GM19035 (cell line): ENCODE measurements around the gene ARHGAP42.

ENCODE experiments used
- ATAC-seq: cut with Tn5 transposase; IDR thresholded peaks from one replicate; pipeline ENCODE4 v1.9.1; 2021; ENCODE audit not compliant: unreplicated experiment

The ARHGAP42 gene

DNA sequence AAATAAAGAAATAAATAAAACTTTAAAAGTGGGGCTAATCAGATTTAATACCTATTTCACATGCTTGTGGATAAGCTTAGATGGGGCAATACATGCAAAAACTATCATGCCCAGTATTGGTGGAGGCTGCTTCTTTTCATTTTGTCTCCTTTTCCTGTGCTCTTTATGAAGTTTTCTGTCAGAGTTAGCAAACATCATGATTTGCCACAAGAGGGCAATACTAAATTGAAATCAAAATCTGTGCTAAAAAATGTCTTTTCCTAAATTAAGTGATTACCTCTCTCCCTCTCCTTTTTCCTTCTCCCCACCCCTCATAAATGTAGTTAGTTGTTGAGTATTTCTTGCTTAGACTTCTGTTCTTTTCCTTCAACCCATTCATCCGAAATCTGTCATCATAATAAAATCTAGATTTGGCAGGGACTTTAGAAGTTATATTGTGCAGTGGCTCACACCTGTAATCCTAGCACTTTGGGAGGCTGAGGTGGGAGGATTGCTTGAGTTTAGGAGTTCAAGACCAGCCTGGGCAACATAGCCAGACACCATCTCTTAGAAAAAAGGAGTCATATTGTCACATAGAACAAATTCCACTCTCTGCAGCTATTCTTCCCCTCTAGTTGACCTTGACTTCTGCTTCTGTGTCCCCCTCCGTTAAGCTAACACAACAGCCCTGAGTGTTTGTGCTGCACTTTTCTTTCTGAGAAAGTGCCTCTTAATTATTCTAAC is 4.7 kb upstream of the ARHGAP42 start:
- no peak for ATAC-seq

DNA sequence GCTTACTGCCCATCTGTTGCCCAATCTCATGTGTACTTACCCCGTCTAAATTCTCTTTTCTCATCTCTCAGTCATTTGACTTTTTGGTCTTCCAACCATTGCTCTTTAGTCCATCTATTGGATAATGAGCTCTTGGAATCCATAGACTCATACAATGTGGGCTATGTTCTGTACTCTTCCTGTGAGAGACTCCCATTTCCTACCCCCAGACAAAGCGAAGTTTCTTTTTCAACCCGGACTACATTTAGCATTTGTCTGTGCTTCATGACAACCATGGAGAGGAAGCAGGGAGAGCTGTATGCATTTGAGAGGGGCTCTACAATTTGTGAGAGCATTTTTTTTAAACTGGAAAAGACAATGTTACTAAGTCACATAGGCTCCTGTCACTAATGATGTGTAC is 4.0 kb upstream of the ARHGAP42 start:
- ATAC-seq: no peak

DNA sequence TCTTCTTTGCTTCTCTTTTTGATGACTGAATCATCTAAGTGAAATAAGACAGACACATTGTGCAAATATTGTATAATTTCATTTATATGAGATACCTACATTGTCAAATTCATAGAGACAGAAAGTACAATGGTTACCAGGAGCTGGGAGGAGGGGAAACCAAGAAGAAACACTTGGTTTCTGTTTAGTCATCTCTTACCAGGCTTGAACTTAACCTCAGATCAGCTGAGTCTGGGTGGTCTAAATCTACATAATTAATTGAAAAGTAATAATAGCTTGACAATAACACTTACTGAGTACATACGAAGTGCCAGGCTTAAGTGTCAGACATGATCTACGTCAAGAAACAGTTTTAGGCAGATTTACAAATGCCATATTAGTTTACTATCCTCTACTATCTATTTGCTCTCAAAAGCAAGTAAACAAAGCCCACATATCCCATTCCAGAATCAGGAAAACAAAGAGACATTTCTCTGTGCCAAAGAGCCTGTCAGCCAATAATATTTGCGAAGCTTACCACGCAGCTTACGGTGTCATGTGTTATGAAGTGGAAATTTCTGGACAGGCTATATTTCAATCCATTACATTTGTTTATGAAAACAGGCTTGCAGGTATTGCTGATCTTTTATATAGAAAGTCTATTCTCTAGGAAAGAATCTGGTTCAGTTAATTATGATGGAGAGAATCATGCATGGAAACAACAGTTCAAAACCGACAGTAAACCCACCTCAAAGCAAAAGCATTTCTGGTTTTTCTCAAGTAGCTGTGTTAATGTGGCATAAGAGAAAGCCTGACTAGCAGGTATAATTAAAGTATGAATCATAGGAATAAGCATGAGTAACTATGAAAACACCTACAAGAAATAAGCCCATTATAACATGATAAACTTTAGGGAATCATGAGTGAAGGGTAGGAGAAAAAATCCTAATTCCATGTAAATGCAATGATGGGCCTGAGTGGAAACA is 2.7 kb upstream of the ARHGAP42 start:
- peak; percentile 25 for ATAC-seq

DNA sequence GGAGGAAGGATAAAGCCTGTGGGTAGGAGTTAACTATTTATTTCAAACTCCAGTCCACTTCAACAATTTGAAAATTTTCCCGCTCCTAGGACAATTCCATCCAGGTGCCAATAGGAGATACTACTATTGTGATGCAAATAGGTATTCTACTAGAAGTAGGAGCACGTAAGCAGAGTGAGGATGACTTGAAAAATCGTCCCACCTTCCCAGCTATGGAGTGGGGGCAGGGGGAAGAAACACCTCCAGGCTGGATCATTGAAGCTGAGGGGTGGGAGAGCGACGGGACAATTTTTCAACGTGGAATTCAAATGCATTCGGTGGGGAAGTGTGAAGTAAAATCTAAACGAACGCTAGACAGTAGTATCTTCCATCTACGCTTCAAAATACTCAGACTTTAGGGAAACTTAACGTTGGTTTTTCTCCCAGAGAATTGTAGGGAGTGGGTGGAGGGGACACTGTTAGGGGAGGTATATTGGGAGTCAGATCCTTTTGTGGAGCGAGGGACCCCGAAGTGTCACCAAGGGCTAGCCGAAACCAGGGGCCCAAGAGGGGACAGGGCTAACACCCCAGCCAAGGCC is 523 bp upstream of the ARHGAP42 start:
- no peak for ATAC-seq

DNA sequence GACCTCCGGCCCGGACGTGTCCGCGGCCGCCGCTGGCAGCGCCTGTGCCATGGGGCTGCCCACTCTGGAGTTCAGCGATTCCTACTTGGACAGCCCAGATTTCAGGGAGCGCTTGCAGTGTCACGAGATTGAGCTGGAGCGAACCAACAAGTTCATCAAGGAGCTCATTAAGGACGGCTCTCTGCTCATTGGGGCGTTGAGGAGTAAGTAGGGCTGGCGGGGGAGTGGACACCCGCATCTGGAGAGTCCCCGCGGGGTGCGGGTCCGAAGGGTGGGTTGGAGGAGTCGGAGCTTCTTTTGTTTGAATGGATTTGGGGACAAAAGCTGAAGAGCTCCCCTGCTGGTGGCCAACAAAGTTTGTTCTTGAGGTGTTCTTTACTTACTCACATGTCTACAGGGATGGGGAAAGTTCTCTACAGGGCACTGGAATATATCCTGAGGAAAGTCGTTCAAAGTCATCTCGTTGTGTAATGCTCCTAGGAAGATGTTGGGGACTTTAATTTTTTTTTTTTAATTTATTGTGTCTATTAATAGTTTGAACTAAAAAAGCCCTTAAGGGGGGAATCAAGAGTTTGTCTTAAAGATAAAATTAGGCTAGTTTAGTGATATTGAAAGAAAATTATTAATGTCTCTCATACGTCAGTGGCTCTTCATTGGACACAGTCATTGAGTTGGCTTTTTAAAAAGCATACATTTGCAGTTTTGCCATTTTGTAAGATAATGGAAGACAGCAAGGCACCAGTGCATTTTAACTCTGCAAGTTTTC is 725 bp downstream of the ARHGAP42 start:
- ATAC-seq: peak; percentile 66

DNA sequence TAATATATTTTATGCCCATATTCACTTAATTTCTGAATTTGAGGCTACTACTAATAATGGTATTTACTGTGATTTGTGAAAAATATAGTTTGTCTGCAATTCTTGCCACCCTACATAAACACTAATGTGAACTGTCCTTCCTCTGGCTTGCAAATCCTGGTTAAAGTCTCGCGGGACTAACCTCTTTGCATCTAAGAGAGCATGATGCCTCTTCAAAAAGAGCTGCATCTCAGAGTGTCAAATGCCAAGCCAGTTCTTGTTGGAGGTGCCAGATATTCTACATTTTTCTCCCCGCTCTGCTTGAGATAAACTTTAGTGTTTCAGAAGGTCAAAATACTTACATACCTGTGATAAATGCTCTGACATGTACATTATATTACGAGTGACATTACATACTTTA is 2.1 kb downstream of the ARHGAP42 start:
- ATAC-seq: no peak

DNA sequence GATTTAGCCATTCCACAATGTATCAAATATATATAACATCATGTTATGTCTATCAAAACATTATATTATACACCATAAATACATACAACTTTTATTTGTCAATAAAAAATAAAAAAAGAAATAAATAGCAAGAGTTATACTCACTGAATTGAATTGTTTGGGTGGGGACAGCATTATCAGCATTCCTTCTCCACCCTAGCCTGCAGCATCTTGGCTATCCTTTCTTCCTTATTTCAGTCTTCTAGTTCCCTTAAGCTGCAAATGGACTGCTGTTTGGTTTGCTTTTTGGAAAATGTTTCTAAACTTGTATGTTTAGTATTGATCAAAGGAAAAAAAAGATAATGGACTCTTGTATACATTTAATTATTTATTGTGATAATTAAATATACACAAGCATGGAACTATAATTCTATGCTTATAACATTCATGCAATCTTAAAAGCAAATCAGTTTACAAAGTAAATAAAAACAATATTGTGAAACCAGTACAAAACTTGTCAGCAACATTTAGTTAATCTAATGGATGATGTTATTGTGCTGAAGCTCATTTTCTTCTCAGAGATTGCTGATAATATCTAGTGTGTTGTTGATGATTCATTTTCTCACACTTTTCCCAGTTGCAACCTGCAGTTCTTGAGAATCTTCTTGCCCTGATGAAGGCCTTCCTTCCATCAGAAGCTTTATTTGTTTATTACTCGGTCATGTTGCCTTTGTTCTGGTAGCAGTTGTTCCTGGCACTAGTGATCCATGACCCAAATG is 5.0 kb downstream of the ARHGAP42 start:
- ATAC-seq: no peak

DNA sequence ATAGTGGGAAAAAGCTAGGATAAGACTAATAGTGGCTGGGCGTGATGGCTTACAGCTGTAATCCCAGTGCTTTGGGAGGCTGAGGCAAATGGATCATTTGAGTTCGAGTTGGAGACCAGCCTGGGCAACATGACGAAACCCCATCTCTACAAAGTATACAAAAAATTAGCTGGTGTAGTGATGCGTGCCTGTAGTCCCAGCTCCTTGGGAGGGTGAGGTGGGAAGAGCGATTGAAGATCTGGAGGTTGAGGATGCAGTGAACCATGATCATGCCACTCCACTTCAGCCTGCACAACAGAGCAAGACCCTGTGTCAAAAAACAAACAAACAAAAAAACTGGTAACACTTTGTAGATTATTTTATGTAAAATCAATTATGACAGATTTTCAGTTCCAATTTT is 8.8 kb downstream of the ARHGAP42 start:
- ATAC-seq: no peak

DNA sequence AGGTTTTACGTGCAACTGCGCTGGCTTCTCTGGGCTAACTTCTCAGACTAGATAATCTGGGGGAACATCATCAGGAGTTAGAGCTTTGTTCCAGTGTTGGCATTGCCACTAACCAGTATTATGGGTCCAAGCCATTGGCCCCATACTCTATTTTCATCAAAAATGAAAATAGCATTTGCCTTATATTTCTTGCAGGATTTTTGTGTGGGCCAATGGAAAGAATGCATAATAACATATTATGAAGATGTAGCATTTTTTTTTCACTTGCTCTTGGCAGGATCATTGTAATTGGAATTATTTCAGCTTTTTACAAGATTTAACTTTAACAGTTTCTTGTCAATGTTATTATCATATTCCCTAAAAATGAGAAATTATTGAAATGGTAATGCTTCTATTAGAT is 16.1 kb downstream of the ARHGAP42 start:
- no peak for ATAC-seq

DNA sequence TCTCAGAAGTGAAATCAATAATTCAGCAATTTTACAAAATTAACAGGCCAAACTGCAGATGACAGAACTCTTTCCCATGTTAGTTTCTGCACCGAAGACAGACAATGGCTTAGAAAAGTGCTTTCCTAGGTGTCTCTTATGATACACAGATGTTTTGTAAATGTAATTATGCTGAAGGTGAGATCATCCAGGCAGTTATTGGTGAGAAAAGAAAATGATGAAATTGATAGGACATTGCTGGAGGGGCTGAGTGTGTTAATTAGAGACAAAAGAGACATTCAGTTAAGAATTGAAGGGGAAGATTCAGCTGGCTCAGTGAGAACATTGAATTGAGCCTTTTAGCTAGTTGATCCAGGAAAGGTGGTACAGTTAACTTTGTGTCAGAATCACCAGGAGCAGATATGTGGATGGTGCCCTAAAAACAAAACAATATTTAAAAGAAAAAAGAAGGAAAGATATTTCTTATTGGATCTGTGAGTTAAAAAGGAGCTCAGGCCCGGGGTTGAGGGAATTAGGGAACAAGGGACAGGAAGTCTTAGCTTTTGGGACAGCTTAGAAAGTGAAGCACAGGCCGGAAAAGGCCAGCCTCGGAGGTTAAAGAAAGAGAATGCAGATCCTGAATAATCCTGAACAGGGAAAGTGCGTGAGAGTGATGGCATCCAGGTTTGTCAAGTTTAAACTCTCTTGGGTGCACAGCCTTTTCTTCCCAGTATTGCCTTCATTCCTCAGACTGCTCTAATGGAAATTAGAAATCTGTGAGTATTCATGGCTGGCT is 16.9 kb downstream of the ARHGAP42 start:
- ATAC-seq: no peak

DNA sequence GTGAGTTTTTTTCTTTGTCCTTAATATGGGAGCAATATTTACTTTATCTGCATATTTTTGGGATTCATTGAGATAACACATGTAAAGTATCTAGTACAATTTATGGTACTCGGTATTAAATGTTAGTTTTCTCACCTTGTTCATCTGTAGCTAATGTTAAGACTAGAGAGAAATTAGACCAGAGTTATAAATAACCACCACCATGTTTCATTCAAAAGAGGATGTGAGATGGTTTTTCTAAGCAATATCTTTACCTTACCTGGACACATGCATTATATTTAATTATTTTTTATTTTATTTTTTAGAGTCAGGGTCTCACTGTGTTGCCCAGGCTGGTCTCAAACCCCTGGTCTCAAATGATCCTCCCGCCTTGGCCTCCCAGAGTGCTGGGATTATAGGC is 18.4 kb downstream of the ARHGAP42 start:
- ATAC-seq: peak; percentile 33

DNA sequence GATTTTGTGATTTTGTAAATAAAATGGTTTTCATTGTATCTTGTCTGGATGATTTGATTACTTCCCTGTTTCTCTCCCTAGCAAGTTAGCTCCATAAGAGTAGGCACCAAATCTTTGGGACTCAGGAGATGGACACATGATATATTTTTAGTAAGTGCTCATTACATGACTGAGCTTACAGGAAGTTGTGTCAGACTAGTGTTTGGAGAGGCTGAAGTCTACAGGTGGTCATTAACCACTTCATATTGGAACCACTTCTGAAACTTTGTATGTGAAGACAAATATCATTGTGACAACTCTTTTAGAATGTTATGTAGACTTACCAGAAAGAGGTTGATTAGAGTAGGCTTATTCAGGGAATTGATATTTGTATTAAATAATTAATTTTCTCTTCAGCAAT is 19.1 kb downstream of the ARHGAP42 start:
- ATAC-seq: peak; percentile 62

DNA sequence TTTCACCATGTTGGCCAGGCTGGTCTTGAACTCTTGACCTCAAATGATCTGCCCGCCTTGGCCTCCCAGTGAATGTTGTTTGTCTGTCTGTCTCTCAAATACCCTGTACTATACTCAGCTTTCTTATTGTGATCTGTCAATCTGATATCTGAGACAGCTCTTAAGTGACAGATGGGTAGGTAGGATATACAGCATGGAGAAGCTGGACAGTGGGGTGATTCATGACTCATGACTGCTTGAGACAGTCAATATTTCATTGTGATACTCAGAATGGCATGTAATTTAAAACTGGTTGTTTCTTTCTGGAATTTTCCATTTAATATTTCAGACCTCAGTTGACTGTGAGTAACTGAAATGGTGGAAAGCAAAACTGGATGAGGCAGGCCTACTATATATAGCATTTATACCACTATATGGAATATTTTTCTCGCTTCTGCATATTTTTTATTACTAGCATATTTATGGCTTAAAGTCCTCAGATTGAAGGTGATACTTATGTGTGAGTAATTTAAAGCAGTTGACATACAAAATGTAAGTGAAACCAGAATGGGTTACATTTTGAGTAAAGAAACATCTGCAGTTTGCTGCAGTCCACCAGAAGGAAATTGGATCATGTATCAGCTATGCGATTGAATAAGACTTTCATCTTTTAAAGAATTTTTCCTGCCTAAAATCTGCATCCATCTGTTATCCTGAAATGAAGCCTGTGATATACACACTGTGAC is 22.3 kb downstream of the ARHGAP42 start:
- ATAC-seq: peak; percentile 72

DNA sequence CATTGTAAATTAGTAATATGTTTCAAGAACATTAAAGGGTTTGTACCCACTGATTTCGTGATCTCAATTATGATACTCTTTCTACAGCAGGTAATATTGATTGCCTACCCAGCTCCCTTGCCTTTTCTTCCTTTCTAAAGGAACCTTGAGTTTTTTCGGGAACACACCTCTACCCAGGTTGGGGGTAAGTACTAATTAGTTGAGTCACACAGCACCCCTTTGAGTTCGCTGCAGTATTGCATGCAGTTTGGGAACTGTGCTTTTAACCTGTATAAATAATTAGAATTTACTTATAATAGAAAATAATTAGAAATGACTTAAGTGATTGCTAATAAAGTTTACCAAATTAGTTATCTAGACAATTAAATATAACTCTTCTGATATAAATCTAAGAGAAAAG is 24.9 kb downstream of the ARHGAP42 start:
- no peak for ATAC-seq

DNA sequence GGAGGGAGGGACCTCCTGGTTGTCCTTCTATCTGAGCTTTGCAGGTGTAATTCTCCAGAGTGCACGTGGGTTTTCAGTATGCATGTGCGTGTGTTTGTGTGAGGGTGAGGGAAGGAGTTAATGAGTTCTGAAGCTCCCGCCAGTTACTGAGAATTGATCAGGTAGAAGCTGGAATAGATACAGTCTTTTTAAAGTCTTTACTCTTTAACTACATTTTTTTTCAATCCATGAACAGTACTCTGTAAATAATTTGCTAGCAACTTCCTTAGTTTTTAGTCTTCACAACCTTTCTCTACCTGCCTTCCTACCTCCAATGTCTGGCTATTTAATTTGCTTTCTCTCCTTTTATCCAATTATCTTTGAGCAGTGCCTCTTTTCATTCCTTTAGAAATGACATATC is 25.5 kb downstream of the ARHGAP42 start:
- ATAC-seq: no peak

DNA sequence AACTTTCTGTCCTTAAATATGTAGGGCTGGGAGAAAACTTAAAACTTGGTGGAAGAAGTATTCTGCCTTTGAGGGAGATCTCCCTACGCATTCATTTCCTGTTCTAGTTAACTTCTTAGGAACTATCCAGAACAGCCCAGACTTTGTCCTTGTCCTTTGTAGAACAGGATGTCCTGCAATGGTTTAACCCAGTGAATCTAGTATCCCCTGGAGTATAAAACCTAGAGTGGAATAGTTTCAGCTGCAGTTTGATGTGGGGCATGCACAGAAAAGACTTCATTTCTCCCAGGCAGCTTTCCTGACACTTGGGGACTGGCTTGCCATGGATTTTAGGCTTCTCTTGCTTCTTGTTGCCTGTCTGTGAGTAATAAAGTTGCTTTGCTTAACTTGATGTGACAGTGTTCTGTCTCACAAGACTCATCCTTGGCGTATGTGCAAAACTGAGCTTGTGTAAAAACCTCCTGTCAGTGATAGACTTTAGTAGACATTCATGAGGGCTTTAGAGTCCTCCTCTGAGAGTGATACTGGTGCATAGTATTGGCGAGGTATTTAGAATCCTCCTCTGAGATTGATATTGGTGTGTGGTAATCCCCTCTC is 28.2 kb downstream of the ARHGAP42 start:
- no peak for ATAC-seq

DNA sequence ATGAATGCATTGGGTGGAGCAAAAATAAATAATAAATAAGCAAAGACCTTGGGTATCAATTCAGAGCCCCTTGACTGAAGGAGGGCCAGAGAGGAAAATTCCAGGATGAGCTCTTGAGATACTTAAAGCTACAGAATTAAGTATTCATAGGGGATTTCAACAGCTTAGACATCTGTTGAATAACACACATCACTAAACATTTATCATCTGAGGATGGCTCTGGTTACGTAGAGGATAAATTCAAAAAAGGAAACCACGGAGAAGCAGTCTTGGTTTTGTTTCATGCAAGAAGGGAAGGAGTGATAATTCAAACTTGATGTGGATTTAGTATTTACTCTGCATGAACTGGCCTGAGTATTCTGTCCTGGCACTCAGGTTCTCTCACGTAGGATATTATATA is 29.8 kb downstream of the ARHGAP42 start:
- ATAC-seq: no peak

DNA sequence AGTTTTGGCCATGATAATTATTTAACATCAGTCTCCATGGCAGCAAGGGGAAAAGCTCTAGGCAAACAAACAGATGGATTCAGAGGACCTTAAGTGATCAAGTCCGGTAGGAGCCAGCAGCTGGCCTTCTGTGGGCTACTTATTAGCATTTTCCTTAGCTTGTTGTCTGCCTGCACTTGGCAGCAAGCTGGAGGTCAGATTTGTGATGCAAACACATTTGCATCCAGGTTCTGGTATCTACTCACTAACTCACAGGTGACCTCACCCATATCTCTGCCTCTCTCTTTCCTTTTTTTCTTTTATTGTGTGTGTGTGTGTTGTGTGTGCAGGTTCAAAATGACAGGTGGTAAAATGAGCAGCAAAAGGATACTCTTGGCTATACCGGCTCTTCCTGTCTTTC is 32.3 kb downstream of the ARHGAP42 start:
- ATAC-seq: peak; percentile 38

DNA sequence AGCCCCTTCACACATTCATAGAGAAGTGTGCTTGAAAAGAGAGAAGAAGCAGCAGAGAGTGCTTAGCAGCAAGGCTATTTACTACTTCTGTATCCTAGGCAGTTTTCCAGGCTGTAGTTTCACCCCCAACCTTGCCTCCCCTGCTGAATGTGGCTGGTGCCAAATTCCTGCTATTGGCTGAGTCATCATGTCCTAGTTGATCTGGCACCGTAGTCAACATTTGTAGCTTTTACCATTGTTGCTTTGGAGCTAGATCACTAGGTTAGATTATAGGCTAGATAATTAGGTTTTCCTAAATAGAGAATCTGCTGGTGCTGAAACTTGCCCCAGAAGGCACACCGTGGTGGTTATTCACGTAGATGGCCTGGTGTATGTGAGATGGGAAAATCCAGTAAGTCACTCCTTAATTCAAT is 32.7 kb downstream of the ARHGAP42 start:
- ATAC-seq: no peak
